Stimulated activated CD4-positive, alpha-beta T cell treated with anti-CD3 and anti-CD28 coated beads, TNF-alpha, amount 100 ng/mL, for 24 hours (primary cell): ENCODE results near the gene OOEP.
A peak's percentile ranks its signal among the peaks of the same experiment; 100 is the strongest.
"Not testable (repeated sequence)": the region's sequence is repeated elsewhere in the genome, so short reads cannot be mapped to it uniquely, and the experiment has no call there.

Experiments used
- DNase-seq, 3 experiments: peaks; one replicate each; pipeline ENCODE4 v3.0.0-alpha.2; 2020; ENCODE audit warnings: low read depth in 3 of 3

The OOEP gene

GRCh38 chr6:73369563-73369962 is at the start of gene OOEP:
OOEP (minus strand) TSS chr6:73369897; CDS start chr6:73369792, 105 bp downstream.
- DNase-seq, result no peak

- DNase-seq, result no peak
Observed at GRCh38 chr6:73418081-73418741, 48.5 kb upstream of the OOEP start.

GRCh38 chr6:73413102-73413501 is 43.4 kb upstream of the OOEP start:
- no peak for DNase-seq

GRCh38 chr6:73409395-73409794 is 39.7 kb upstream of the OOEP start:
- no peak for DNase-seq

- no peak for DNase-seq
Observed at GRCh38 chr6:73400656-73401055, 31.0 kb upstream of the OOEP start.

GRCh38 chr6:73395875-73396274 is 26.2 kb upstream of the OOEP start:
- DNase-seq, result no peak

GRCh38 chr6:73394577-73395354 is 25.1 kb upstream of the OOEP start, which contains the start of gene DDX43:
DDX43 (plus strand) TSS chr6:73394828; CDS start chr6:73394906, 78 bp downstream.
- DNase-seq, result peak in 1 of 3 experiments; percentile 36

GRCh38 chr6:73393278-73393677 is 23.6 kb upstream of the OOEP start:
- no peak for DNase-seq

- DNase-seq, result not testable (repeated sequence)
Observed at GRCh38 chr6:73392188-73392587, 22.5 kb upstream of the OOEP start.

- DNase-seq, result no peak
Observed at GRCh38 chr6:73391675-73392074, 22.0 kb upstream of the OOEP start.

- DNase-seq, result no peak
Observed at GRCh38 chr6:73389854-73390253, 20.2 kb upstream of the OOEP start.

- peak in 2 of 3 experiments; percentile 20 to 64 for DNase-seq
Observed at GRCh38 chr6:73388800-73389512, 19.3 kb upstream of the OOEP start.

- DNase-seq, result no peak
Observed at GRCh38 chr6:73388433-73388799, 18.7 kb upstream of the OOEP start.

GRCh38 chr6:73382462-73383113 is 12.9 kb upstream of the OOEP start:
- no peak for DNase-seq

GRCh38 chr6:73381531-73381930 is 11.8 kb upstream of the OOEP start:
- DNase-seq, result not testable (repeated sequence)

- DNase-seq, result no peak
Observed at GRCh38 chr6:73377225-73377624, 7.5 kb upstream of the OOEP start.

- DNase-seq, result no peak
Observed at GRCh38 chr6:73375216-73375615, 5.5 kb upstream of the OOEP start.

- DNase-seq, result no peak
Observed at GRCh38 chr6:73372516-73372915, 2.8 kb upstream of the OOEP start.

- no peak for DNase-seq
Observed at GRCh38 chr6:73371984-73372383, 2.3 kb upstream of the OOEP start.

GRCh38 chr6:73369157-73369556 is 540 bp downstream of the OOEP start:
- DNase-seq, result no peak

GRCh38 chr6:73368675-73369074 is 1.0 kb downstream of the OOEP start:
- DNase-seq, result no peak

- DNase-seq, result no peak
Observed at GRCh38 chr6:73367761-73368355, 1.8 kb downstream of the OOEP start.
